Body of pancreas (tissue), 4 donors: Measurements from ENCODE around the gene COL9A1. TPM values are rescaled to one million over a fixed set of nuclear protein-coding genes. Genes with fewer than 3 reads are reported as not detected.

Experiments used
- ATAC-seq: fragments of 150-250 bp; one replicate; pipeline ENCODE4 v1.9.1; 2016
- DNase-seq, 4 donors: peaks; one replicate each; pipeline ENCODE4 v3.0.0-alpha.2; 2019
- H3K27ac ChIP-seq, 4 donors: fragments of 200-600 bp; sonication (generic); 1 replicate in 3 of 4; 2 replicates in 1 of 4; pipeline versions ENCODE4 v1.5.1 to v1.6.1; 2016 to 2019; ENCODE audit warnings: mild to moderate bottlenecking in 1 of 4, mixed read lengths in 1 of 4, moderate library complexity in 1 of 4
- H3K27me3 ChIP-seq, 2 donors: fragments of 200-600 bp; sonication (generic); one replicate each; pipeline ENCODE4 v1.6.0; 2016; ENCODE audit warnings: mild to moderate bottlenecking in 1 of 2
- H3K36me3 ChIP-seq, 2 donors: fragments of 200-600 bp; sonication (generic); replicated peaks in 1 of 2; 2 replicates each; pipeline ENCODE4 v1.5.1; 2016; ENCODE audit warnings: low read depth in 2 of 2; ENCODE audit not compliant: insufficient read depth in 1 of 2
- H3K4me1 ChIP-seq: fragments of 200-600 bp; sonication (generic); one replicate; pipeline ENCODE4 v1.6.0; 2016
- H3K4me3 ChIP-seq, 2 donors: fragments of 200-600 bp; sonication (generic); 1 replicate in 1 of 2; 2 replicates in 1 of 2; pipeline ENCODE4 v1.5.1; 2016 to 2019
- H3K9me3 ChIP-seq, 3 donors: fragments of 200-600 bp; sonication (generic); 1 replicate in 2 of 3; 2 replicates in 1 of 3; pipeline ENCODE4 v1.5.1; 2016
- POLR2A ChIP-seq, 3 donors: fragments of 450-650 bp; IDR thresholded peaks; one replicate each; pipeline ENCODE4 v1.6.1; 2016; ENCODE audit warnings: antibody characterized with exemption in 3 of 3, mild to moderate bottlenecking in 2 of 3
- WGBS, 2 donors: methylation state at CpG; one replicate each; pipeline ENCODE4 v1.1.5; 2017; 5-methylcytosine and 5-hydroxymethylcytosine counted together
- intact Hi-C: fragments of 100-400 bp; cut with DNase I; formaldehyde crosslinking; loops from one replicate; pipeline ENCODE4 v1.15.1; 2023
- total RNA-seq, 2 donors: library from RNA; depleted of rRNA; stranded (reverse); fragments of >200 nt; gene quantifications; one replicate each; pipeline ENCODE4 v1.1.0, GENCODE V29; 2016
- TF ChIP-seq, protein P1 (sequence below), 7 experiments: fragments of 450-650 bp in 4 of 7; fragments of 200-600 bp in 3 of 7; sonication (generic) in 3 of 7; IDR thresholded peaks; one replicate each; pipeline ENCODE4 v1.5.1; 2016 to 2019; ENCODE audit warnings: antibody characterized with exemption in 7 of 7

Gene COL9A1
- total RNA-seq, 2 donors from 2014 or later = 0.26 TPM; not detected in 1

DNA sequence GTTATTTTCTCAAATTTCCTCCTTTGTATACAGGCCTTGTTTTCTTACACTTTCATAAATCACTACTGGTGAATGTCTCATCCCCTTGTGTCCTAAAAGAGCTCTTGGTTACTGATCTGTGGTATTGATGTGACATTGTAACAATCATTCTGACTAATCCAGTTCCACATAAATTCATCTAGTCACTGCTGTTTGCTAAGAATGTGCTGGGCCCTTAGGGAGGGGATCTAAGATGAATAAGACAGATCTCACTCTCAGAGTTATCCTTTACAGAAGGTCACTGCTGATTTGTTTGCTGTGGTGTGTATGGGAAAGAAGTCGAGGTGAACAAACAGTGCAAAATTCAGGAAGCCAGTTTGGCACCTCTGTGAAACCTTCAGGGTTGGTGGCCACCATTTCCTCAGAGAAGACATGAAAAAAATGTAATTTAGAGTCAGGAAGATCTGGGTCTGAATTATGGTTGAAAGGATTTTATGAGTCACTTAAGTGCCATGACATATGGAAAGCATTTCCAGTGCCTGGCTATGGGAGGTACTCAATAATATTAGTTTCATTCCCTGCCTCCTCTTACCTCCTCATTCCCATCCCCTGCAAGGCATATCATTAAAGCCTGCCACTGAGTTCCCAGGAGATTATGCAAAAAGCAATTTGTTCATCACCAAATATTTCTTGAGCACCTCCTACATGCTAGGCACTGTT is 121.8 kb downstream of the COL9A1 start:
- H3K36me3 ChIP-seq = no peaks in the 10 kb centered on the region
- intact Hi-C loops = no loop called here
- ATAC-seq (no peak), DNase-seq (no peak)
- H3K27ac ChIP-seq = no peak overlapping the region
- no peak overlapping the region for H3K4me3 ChIP-seq
- 54 to 64% methylated on average over 1 of the region's 1 CpG for WGBS, 2 donors
- no peaks in the 10 kb centered on the region for H3K4me1 ChIP-seq
- TF ChIP-seq, protein P1, sequence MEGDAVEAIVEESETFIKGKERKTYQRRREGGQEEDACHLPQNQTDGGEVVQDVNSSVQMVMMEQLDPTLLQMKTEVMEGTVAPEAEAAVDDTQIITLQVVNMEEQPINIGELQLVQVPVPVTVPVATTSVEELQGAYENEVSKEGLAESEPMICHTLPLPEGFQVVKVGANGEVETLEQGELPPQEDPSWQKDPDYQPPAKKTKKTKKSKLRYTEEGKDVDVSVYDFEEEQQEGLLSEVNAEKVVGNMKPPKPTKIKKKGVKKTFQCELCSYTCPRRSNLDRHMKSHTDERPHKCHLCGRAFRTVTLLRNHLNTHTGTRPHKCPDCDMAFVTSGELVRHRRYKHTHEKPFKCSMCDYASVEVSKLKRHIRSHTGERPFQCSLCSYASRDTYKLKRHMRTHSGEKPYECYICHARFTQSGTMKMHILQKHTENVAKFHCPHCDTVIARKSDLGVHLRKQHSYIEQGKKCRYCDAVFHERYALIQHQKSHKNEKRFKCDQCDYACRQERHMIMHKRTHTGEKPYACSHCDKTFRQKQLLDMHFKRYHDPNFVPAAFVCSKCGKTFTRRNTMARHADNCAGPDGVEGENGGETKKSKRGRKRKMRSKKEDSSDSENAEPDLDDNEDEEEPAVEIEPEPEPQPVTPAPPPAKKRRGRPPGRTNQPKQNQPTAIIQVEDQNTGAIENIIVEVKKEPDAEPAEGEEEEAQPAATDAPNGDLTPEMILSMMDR (IDR thresholded peaks at IDR 0.05) = no peak
- no peak for TF ChIP-seq POLR2A (IDR thresholded peaks at IDR 0.05)
- H3K9me3 ChIP-seq = no peaks in the 10 kb centered on the region
- H3K27me3 ChIP-seq = no peaks in the 10 kb centered on the region

- DNase-seq (no peak), ATAC-seq (no peak)
- Histone ChIP-seq H3K27me3 (no peaks in the 10 kb centered on the region), H3K9me3 (no peaks in the 10 kb centered on the region), H3K36me3 (no peaks in the 10 kb centered on the region), H3K4me3 (no peak overlapping the region), H3K27ac (no peak overlapping the region), H3K4me1 (no peaks in the 10 kb centered on the region)
- TF ChIP-seq, protein P1 (IDR thresholded peaks at IDR 0.05) = no peak
- no peak for TF ChIP-seq POLR2A (IDR thresholded peaks at IDR 0.05)
- intact Hi-C loops = no loop called here
- 90 to 94% methylated on average over 2 of the region's 2 CpGs for WGBS, 2 donors
Measured at GRCh38 chr6:70180183-70180900, 122.5 kb downstream of the COL9A1 start.

- WGBS, 2 donors = 84% methylated on average over 3 of the region's 3 CpGs
- no peak for DNase-seq
- H3K27ac ChIP-seq = no peak overlapping the region
- H3K36me3 ChIP-seq = no peaks in the 10 kb centered on the region
- intact Hi-C loops = no loop called here
- H3K4me1 ChIP-seq = no peaks in the 10 kb centered on the region
- ATAC-seq = no peak
- H3K4me3 ChIP-seq = no peak overlapping the region
- no peak for TF ChIP-seq POLR2A (IDR thresholded peaks at IDR 0.05)
- TF ChIP-seq, protein P1 (IDR thresholded peaks at IDR 0.05) = no peak
- no peaks in the 10 kb centered on the region for H3K9me3 ChIP-seq
- H3K27me3 ChIP-seq = no peaks in the 10 kb centered on the region
Measured at GRCh38 chr6:70176842-70177550, 125.9 kb downstream of the COL9A1 start.

DNA sequence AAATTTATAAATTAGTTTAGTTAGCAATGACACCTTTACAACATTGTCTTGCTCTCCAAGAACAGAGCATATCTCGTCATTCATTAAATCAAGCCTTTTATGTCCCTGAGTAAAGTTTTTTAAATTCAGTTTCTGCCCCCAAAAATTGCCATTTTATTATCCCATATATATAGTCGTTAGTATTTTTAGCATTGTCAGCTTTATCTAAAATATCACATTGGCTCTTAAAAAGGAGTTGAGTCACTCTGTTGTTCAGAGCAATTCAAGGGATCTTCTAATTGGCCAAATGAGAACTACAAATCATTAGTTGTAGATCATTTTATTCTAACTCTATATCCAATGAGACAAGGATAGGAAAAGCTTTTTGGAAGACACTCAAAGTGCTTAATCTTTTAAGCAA is 127.1 kb downstream of the COL9A1 start:
- no peak overlapping the region for H3K27ac ChIP-seq
- 71 to 82% methylated on average over 2 of the region's 2 CpGs for WGBS, 2 donors
- ATAC-seq (no peak), DNase-seq (no peak)
- H3K9me3 ChIP-seq = no peaks in the 10 kb centered on the region
- no peak overlapping the region for H3K4me3 ChIP-seq
- no peaks in the 10 kb centered on the region for H3K4me1 ChIP-seq
- H3K27me3 ChIP-seq = no peaks in the 10 kb centered on the region
- no peaks in the 10 kb centered on the region for H3K36me3 ChIP-seq
- intact Hi-C loops = no loop called here
- TF ChIP-seq POLR2A (IDR thresholded peaks at IDR 0.05) = no peak
- TF ChIP-seq, protein P1 (IDR thresholded peaks at IDR 0.05) = no peak
